ENCODE results near the gene ELAVL1.

The ELAVL1 gene

DNA sequence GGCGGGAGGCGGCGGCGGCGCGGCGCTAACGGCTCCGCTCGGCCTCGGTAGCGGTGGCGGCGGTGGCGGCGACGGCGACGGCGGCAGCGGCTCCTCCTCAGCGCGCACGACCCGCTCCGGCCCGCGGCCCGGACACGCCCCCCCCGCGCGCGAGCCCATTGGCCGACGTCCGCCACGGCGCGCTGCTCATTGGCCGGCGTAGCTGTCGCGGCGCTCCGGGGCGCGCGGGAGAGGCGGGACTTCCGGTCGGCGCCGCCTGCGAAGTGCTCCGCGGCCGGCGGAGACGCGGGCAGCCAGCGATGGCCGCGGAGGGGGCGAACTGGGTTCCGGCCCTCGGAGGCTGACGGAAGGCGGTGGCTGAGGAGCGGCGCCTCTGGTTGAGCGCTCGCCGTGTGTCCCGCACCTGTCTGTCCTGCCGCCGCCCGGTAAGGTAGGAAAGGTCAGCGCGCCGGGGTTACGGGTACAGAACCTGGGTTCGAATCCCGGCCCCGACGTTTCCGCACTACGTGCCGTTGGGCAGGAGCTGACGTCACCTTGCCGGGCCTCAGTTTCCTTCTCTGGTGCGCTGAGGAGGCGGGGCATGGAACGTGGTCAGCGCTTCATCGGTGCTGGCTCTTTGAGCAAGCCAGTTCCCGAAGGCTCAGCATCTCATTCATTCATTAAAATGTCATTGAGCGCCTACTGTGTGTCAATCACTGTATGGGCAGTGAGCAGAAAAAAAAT, at the start of gene ELAVL1:
Gene ELAVL1 (minus strand): TSS at position 108 of the 723 bp plus-strand sequence. CDS start 13,826 bp downstream, outside the sequence.
- Histone ChIP-seq H3K9me3 (ENCODE audit: control insufficient read depth, insufficient read depth, low read length) (no peaks in the 10 kb centered on the region), H3K27me3 (ENCODE audit: control insufficient read depth, insufficient read depth, low read length) (no peaks in the 10 kb centered on the region), H3K4me3 (ENCODE audit: low read depth, low read length) (peak within 1 kb of the TSS; percentile 98), H3K9ac (ENCODE audit: low read depth, low read length) (peak within 1 kb of the TSS; percentile 97), H3K36me3 (ENCODE audit: control insufficient read depth, insufficient read depth, low read length) (peaks cover 4% of the 10 kb centered on the region), H3K27ac (ENCODE audit: low read depth, low read length) (peak within 1 kb of the TSS; percentile 81), H3K4me1 (ENCODE audit: control insufficient read depth, insufficient read depth, low read length) (peaks cover 16% of the 10 kb centered on the region)

DNA sequence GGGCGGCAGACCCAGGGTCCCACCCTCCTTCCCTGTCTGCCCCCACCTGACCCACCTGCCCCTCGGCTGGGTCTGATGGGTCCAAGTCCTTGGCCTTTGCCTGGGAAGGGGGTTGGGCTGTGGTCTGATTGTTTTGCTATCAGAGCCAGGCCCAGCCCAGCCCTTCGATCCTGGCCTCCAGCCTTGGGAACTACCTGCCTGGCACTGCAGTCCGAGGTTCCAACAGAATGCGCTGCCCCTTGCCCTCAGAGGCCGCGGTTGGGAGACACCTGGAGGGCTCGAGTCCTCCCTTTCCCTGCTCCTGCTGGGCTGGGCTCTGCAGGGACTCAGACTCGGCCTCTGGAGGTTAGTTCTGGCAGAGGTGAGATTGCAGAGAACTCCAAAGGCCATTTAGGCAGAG, 48.7 kb upstream of the ELAVL1 start:
- Histone ChIP-seq H3K9me3 (ENCODE audit: control insufficient read depth, insufficient read depth, low read length) (no peaks in the 10 kb centered on the region), H3K36me3 (ENCODE audit: control insufficient read depth, insufficient read depth, low read length) (no peaks in the 10 kb centered on the region), H3K9ac (ENCODE audit: low read depth, low read length) (no peak overlapping the region), H3K4me1 (ENCODE audit: control insufficient read depth, insufficient read depth, low read length) (peaks cover 7% of the 10 kb centered on the region; the same call in 1 of the 2 replicates), H3K27ac (ENCODE audit: low read depth, low read length) (no peak overlapping the region), H3K27me3 (ENCODE audit: control insufficient read depth, insufficient read depth, low read length) (peaks cover 10% of the 10 kb centered on the region), H3K4me3 (ENCODE audit: low read depth, low read length) (no peak overlapping the region)

DNA sequence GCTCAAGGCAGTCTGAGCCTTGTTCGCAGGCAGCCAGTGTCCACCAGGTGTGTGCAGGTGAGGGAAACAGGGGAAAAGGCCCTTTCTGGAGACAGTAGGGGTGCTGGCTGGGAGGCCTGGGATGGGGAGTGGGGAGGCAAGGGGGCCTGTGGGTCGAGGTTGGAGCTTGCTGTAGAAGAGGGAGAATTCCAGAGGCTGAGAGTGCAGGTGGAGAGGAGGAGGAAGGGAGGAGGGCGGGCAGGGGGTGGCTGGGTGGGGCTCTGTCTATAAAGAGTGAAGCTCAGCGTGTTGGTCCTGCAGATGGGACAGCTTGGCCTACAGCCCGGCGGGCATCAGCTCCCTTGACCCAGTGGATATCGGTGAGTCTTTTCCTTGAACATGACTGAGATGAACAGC, 47.0 kb upstream of the ELAVL1 start, which contains the start of gene CCL25:
Gene CCL25 (plus strand): TSS at position 297 of the 396 bp plus-strand sequence. CDS start 290 bp downstream, outside the sequence.
- Histone ChIP-seq H3K9ac (ENCODE audit: low read depth, low read length) (no peak within 1 kb of the TSS), H3K4me3 (ENCODE audit: low read depth, low read length) (no peak within 1 kb of the TSS), H3K9me3 (ENCODE audit: control insufficient read depth, insufficient read depth, low read length) (no peaks in the 10 kb centered on the region), H3K27me3 (ENCODE audit: control insufficient read depth, insufficient read depth, low read length) (peaks cover 13% of the 10 kb centered on the region), H3K27ac (ENCODE audit: low read depth, low read length) (no peak within 1 kb of the TSS), H3K4me1 (ENCODE audit: control insufficient read depth, insufficient read depth, low read length) (peaks cover 7% of the 10 kb centered on the region; the same call in 1 of the 2 replicates), H3K36me3 (ENCODE audit: control insufficient read depth, insufficient read depth, low read length) (no peaks in the 10 kb centered on the region)

GRCh38 chr19:8050274-8051096, 45.0 kb upstream of the ELAVL1 start:
- Histone ChIP-seq H3K27me3 (ENCODE audit: control insufficient read depth, insufficient read depth, low read length) (peaks cover 13% of the 10 kb centered on the region), H3K9me3 (ENCODE audit: control insufficient read depth, insufficient read depth, low read length) (no peaks in the 10 kb centered on the region), H3K27ac (ENCODE audit: low read depth, low read length) (no peak overlapping the region), H3K9ac (ENCODE audit: low read depth, low read length) (peak overlapping the region; percentile 20; the same call in 1 of the 2 replicates), H3K36me3 (ENCODE audit: control insufficient read depth, insufficient read depth, low read length) (no peaks in the 10 kb centered on the region), H3K4me3 (ENCODE audit: low read depth, low read length) (peak overlapping the region; percentile 72), H3K4me1 (ENCODE audit: control insufficient read depth, insufficient read depth, low read length) (peaks cover 7% of the 10 kb centered on the region; the same call in 1 of the 2 replicates)

DNA sequence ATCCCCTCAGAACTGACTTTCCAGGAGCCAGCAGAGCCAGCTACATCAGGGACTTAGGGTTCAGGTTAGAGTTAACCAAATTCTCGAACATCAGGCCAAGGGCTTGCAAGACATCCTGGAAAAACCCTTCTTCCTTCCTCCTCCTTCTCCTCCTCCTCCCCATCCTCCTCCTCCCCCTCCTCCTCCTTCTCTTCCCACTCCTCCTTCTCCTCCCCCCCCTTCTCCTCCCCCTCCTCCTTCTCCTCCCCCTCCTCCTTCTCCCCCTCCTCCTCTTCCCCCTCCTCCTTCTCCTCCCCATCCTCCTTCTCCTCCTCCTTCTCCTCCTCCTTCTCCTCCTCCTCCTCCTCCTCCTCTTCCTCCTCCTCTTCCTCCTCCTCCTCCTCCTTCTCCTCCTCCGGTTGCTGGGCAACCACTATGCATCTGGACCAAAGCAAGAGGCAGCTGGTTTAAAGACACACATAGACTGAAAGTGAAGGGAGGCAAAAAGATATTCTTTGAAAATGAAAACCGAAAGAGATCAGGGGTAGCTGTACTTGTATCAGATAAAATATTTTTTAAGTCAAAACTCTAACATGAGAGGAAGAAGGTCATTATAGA, 41.2 kb upstream of the ELAVL1 start:
- peaks cover 13% of the 10 kb centered on the region for H3K27me3 ChIP-seq (ENCODE audit: control insufficient read depth, insufficient read depth, low read length)
- no peak overlapping the region for H3K27ac ChIP-seq (ENCODE audit: low read depth, low read length)
- H3K9ac ChIP-seq (ENCODE audit: low read depth, low read length), result no peak overlapping the region
- no peaks in the 10 kb centered on the region for H3K9me3 ChIP-seq (ENCODE audit: control insufficient read depth, insufficient read depth, low read length)
- H3K36me3 ChIP-seq (ENCODE audit: control insufficient read depth, insufficient read depth, low read length), result no peaks in the 10 kb centered on the region
- H3K4me1 ChIP-seq (ENCODE audit: control insufficient read depth, insufficient read depth, low read length), result 0 out of 2 replicates have a peak, but pooled peaks cover 3% of the 10 kb centered on the region
- no peak overlapping the region for H3K4me3 ChIP-seq (ENCODE audit: low read depth, low read length)

DNA sequence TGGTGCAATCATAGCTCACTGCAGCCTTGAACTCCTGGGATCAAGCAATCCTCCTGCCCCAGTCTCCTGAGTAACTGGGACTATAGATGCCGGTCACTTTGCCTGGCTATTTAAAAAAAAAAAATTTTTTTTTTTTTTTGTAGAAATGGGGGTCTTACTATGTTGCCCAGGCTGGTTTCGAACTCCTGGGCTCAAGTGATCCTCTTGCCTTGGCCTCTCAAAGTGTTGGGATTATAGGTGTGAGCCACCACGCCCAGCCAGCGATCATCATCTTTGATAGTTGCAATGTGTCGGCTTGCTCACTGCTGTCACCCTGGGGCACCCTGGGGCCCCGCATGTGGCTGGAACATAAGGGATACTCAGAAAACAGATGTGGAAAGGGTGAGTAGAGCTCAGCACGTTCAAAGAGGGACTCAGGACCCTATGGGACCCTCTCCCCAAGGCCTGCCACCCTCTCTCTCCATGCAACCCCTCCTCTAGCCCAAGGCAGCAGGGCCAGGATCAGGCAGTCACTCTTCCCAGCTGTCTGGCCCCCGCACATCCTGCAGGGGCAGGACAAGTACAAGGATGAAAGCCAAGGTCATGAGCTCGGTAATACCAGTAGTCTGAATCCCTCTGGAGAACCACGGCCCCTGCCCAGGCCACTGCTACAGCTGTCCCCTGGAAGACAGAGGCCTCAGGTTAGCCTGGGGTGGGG, 40.6 kb upstream of the ELAVL1 start:
- H3K27ac ChIP-seq (ENCODE audit: low read depth, low read length), result no peak overlapping the region
- H3K9me3 ChIP-seq (ENCODE audit: control insufficient read depth, insufficient read depth, low read length), result no peaks in the 10 kb centered on the region
- no peaks in the 10 kb centered on the region for H3K36me3 ChIP-seq (ENCODE audit: control insufficient read depth, insufficient read depth, low read length)
- H3K9ac ChIP-seq (ENCODE audit: low read depth, low read length), result no peak overlapping the region
- H3K4me1 ChIP-seq (ENCODE audit: control insufficient read depth, insufficient read depth, low read length), result 0 out of 2 replicates have a peak, but pooled peaks cover 3% of the 10 kb centered on the region
- H3K27me3 ChIP-seq (ENCODE audit: control insufficient read depth, insufficient read depth, low read length), result peaks cover 13% of the 10 kb centered on the region
- H3K4me3 ChIP-seq (ENCODE audit: low read depth, low read length), result no peak overlapping the region

DNA sequence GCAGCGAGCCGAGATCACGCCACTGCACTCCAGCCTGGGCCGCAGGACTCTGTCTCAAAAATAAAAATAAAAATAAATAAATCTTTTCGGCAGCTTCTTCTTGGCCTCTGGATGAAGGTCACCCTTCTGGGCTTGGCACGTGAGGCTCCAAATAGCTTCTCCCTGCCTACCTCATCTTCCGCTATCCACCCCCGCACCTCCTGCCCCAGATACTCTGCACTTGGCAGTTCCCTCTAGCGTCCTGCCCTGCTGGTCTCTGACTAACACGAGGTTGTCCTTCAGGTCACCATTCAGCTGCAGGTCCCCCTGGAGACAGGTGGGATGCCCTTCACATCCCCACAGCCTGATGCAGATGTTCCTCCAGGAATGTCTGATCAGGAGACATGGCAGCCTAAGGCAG, 38.6 kb upstream of the ELAVL1 start:
- H3K9ac ChIP-seq (ENCODE audit: low read depth, low read length), result no peak overlapping the region

DNA sequence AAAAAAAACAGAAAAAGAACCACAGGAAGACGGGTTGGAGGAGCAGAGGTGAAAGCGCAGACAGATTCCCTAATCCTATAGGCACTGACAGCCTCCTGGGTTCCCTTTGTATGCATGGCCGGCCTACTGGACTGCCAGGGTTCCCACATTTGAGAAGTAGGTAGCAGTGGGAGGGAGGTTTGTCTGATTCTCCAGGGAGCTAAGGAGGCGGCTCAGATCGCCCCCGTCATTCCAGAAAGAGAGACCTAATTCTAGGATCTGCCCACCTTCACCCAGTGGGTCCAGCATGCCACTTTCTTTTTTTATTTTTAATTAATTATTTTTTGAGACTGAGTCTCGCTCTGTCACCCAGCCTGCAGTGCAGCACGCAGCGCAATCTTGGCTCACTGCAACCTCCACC, 37.5 kb upstream of the ELAVL1 start:
- Histone ChIP-seq H3K4me3 (ENCODE audit: low read depth, low read length) (no peak overlapping the region), H3K9me3 (ENCODE audit: control insufficient read depth, insufficient read depth, low read length) (no peaks in the 10 kb centered on the region), H3K4me1 (ENCODE audit: control insufficient read depth, insufficient read depth, low read length) (no peaks in the 10 kb centered on the region), H3K27ac (ENCODE audit: low read depth, low read length) (no peak overlapping the region), H3K36me3 (ENCODE audit: control insufficient read depth, insufficient read depth, low read length) (no peaks in the 10 kb centered on the region), H3K27me3 (ENCODE audit: control insufficient read depth, insufficient read depth, low read length) (no peaks in the 10 kb centered on the region), H3K9ac (ENCODE audit: low read depth, low read length) (no peak overlapping the region)

More for the DNA sequence above, 38.6 kb upstream of the ELAVL1 start:
- peaks cover 1% of the 10 kb centered on the region; the same call in 1 of the 2 replicates for H3K27me3 ChIP-seq (ENCODE audit: control insufficient read depth, insufficient read depth, low read length)
- H3K9me3 ChIP-seq (ENCODE audit: control insufficient read depth, insufficient read depth, low read length), result no peaks in the 10 kb centered on the region
- no peaks in the 10 kb centered on the region for H3K4me1 ChIP-seq (ENCODE audit: control insufficient read depth, insufficient read depth, low read length)
- no peak overlapping the region for H3K4me3 ChIP-seq (ENCODE audit: low read depth, low read length)
- no peaks in the 10 kb centered on the region for H3K36me3 ChIP-seq (ENCODE audit: control insufficient read depth, insufficient read depth, low read length)
- H3K27ac ChIP-seq (ENCODE audit: low read depth, low read length), result no peak overlapping the region

DNA sequence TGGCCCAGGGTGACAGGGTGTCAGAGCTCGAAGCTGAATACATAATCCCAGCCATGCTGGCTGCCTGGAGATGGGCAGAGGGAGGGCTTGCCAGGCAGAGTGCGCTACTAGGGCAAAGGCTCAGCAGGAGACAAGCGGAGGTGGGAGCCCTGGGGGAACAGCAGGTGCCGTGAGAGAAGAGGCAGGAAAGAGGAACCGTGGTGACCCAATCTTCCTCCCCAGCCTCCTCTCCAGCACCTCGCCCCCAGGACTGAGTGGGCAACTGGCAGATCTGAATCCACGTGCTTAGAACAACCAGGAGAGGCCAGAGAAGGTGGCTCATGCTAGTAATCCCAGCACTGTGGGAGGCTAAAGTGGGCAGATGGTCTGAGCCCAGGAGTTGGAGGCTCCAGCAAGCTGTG, 36.1 kb upstream of the ELAVL1 start:
- no peak overlapping the region for H3K4me3 ChIP-seq (ENCODE audit: low read depth, low read length)
- H3K27me3 ChIP-seq (ENCODE audit: control insufficient read depth, insufficient read depth, low read length), result no peaks in the 10 kb centered on the region
- H3K4me1 ChIP-seq (ENCODE audit: control insufficient read depth, insufficient read depth, low read length), result no peaks in the 10 kb centered on the region
- H3K9me3 ChIP-seq (ENCODE audit: control insufficient read depth, insufficient read depth, low read length), result no peaks in the 10 kb centered on the region
- H3K36me3 ChIP-seq (ENCODE audit: control insufficient read depth, insufficient read depth, low read length), result no peaks in the 10 kb centered on the region
- H3K27ac ChIP-seq (ENCODE audit: low read depth, low read length), result no peak overlapping the region
- H3K9ac ChIP-seq (ENCODE audit: low read depth, low read length), result no peak overlapping the region

GRCh38 chr19:8039231-8039630, 33.8 kb upstream of the ELAVL1 start:
- Histone ChIP-seq H3K36me3 (ENCODE audit: control insufficient read depth, insufficient read depth, low read length) (no peaks in the 10 kb centered on the region), H3K9me3 (ENCODE audit: control insufficient read depth, insufficient read depth, low read length) (no peaks in the 10 kb centered on the region), H3K4me3 (ENCODE audit: low read depth, low read length) (no peak overlapping the region), H3K27me3 (ENCODE audit: control insufficient read depth, insufficient read depth, low read length) (no peaks in the 10 kb centered on the region), H3K27ac (ENCODE audit: low read depth, low read length) (no peak overlapping the region), H3K4me1 (ENCODE audit: control insufficient read depth, insufficient read depth, low read length) (no peaks in the 10 kb centered on the region), H3K9ac (ENCODE audit: low read depth, low read length) (no peak overlapping the region)
